ENCODE data around the gene TROAP. TPM values are rescaled to one million over a fixed set of nuclear protein-coding genes. Genes with fewer than 3 reads are reported as not detected.
"Not testable (repeated sequence)": the region's sequence is repeated elsewhere in the genome, so short reads cannot be mapped to it uniquely, and the experiment has no call there.

Gene TROAP
- total and polyA plus RNA-seq, 7 experiments from 2014 or later, result 0.21 to 58.2 (median 1.3) TPM; not detected in 2

DNA sequence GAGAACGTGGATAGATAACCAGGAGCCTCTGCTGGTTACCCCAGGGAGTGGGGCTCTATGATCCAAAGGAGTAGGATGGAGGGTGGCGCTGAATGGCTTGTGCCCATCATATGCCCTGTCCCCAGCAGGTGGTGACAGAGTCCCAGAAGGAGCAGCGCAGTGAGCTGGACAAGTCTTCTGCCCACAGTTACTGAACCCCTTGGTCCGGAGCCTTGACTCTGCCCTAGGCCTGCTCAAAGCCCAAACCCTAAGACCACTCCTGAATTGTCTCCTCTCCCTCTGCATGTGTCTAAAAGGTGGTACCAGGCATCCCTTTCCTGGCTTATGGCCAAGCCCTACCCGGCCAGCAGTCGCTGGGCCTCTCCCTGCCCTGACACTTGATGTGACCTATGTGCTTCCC is 24.9 kb upstream of the TROAP start:
- Histone ChIP-seq H3K27ac (ENCODE audit: low read depth, low read length) (no peak overlapping the region), H3K4me3 (ENCODE audit: low read length) (no peak overlapping the region), H3K4me1 (ENCODE audit: control insufficient read depth in 2 of 2, insufficient read depth in 2 of 2, low read length in 2 of 2) (peaks cover 10 to 11% of the 10 kb centered on the region in 2 donors), H3K36me3 (ENCODE audit: control insufficient read depth in 2 of 3, insufficient read depth in 3 of 3, low read length in 3 of 3) (no peaks in the 10 kb centered on the region), H3K27me3 (ENCODE audit: control insufficient read depth in 2 of 2, insufficient read depth in 2 of 2, low read length in 2 of 2) (peaks cover 0 to 28% of the 10 kb centered on the region in 2 donors), H3K9me3 (ENCODE audit: control insufficient read depth in 2 of 3, low read length in 3 of 3) (no peaks in the 10 kb centered on the region)
- CTCF ChIA-PET, result interaction anchor here (1.2 kb wide), 1 partner anchor 50 kb away, joined by 3 read pairs; no protein-coding TSS in a partner anchor
- POLR2A ChIA-PET, result interaction anchor here (0.6 kb wide), 1 partner anchor 10 kb away, joined by 3 read pairs; no protein-coding TSS in a partner anchor
- Mint-ChIP-seq H3K4me1 (peaks cover 7 to 27% (median 25%) of the 10 kb centered on the region in 7 donors), H3K27ac (no peak overlapping the region), H3K9me3 (peaks cover 0 to 2% (median 0%) of the 10 kb centered on the region in 11 donors), H3K4me3 (peak overlapping the region in 7 of 10 donors; percentile 4 to 80 (median 72)), H3K36me3 (no peaks in the 10 kb centered on the region), H3K27me3 (peaks cover 46 to 65% (median 54%) of the 10 kb centered on the region in 5 donors)
- intact Hi-C loops (cut with micrococcal nuclease), result no loop called here
- DNase-seq, result no peak
- ATAC-seq, result no peak

DNA sequence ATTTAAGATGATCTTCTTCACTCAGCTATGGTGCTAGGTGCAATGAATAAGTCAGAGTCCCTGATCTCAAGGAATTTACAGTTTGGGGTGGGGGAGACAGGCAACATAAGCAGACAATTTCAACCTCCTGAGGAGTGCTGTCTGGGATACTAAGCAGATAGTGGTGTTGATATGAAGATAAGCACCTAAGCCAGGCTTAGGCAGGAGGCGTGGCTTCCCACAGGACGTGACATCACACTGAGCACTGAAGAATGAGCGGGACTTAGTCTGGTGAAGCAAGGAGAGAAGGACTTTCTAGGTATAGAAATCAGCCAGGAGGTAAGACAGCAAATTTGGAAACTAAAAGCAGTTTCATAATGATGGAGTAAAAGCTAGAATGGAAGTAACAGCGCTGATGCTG is 21.3 kb upstream of the TROAP start:
- intact Hi-C loops (cut with micrococcal nuclease), result no loop called here

DNA sequence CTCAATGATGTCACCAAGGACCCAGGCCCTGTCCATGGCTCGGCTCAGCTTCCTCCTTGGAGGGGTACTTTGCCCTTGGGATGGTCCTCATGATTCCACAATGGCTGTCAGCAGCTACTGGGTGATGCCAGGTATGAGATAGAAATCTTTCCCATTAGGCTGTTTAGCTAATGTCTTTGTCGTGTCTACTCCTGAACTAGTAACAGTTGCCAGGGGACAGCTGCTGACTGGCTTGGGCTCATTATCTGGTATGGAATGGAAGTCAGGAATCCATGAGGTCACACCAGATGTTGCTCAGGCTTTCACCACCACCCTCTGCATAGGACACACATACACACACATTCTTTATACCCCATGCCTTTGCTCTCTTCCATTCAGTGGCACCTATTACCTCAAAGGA is 18.9 kb upstream of the TROAP start:
- H3K27me3 Mint-ChIP-seq, result peaks cover 35 to 50% (median 42%) of the 10 kb centered on the region in 5 donors
- H3K9me3 ChIP-seq (ENCODE audit: control insufficient read depth in 2 of 3, low read length in 3 of 3), result no peaks in the 10 kb centered on the region
- peaks cover 0 to 5% (median 0%) of the 10 kb centered on the region in 7 donors for H3K4me1 Mint-ChIP-seq
- H3K4me3 Mint-ChIP-seq, result no peak overlapping the region
- CTCF ChIA-PET, result no interaction called here
- intact Hi-C loops (cut with micrococcal nuclease), result no loop called here
- H3K36me3 ChIP-seq (ENCODE audit: control insufficient read depth in 2 of 3, insufficient read depth in 3 of 3, low read length in 3 of 3), result no peaks in the 10 kb centered on the region
- H3K27ac ChIP-seq (ENCODE audit: low read depth, low read length), result no peak overlapping the region
- ATAC-seq (no peak), DNase-seq (no peak)
- peaks cover 0 to 2% (median 0%) of the 10 kb centered on the region in 11 donors for H3K9me3 Mint-ChIP-seq
- no peak overlapping the region for H3K4me3 ChIP-seq (ENCODE audit: low read length)
- no peak overlapping the region for H3K27ac Mint-ChIP-seq
- H3K27me3 ChIP-seq (ENCODE audit: control insufficient read depth in 2 of 2, insufficient read depth in 2 of 2, low read length in 2 of 2), result no peaks in the 10 kb centered on the region
- no peaks in the 10 kb centered on the region for H3K36me3 Mint-ChIP-seq
- no peaks in the 10 kb centered on the region for H3K4me1 ChIP-seq (ENCODE audit: control insufficient read depth in 2 of 2, insufficient read depth in 2 of 2, low read length in 2 of 2)
- POLR2A ChIA-PET, result no interaction called here

More for the DNA sequence above, 21.3 kb upstream of the TROAP start:
- Mint-ChIP-seq H3K36me3 (no peaks in the 10 kb centered on the region), H3K4me1 (peaks cover 3 to 20% (median 18%) of the 10 kb centered on the region in 7 donors), H3K9me3 (peaks cover 0 to 2% (median 0%) of the 10 kb centered on the region in 11 donors), H3K4me3 (no peak overlapping the region), H3K27ac (no peak overlapping the region), H3K27me3 (peaks cover 44 to 56% (median 55%) of the 10 kb centered on the region in 5 donors)
- CTCF ChIA-PET, result no interaction called here
- H3K27ac ChIP-seq (ENCODE audit: low read depth, low read length), result no peak overlapping the region
- POLR2A ChIA-PET, result no interaction called here
- H3K4me1 ChIP-seq (ENCODE audit: control insufficient read depth in 2 of 2, insufficient read depth in 2 of 2, low read length in 2 of 2), result peaks cover 4 to 5% of the 10 kb centered on the region in 2 donors
- ATAC-seq (no peak), DNase-seq (no peak)
- no peaks in the 10 kb centered on the region for H3K36me3 ChIP-seq (ENCODE audit: control insufficient read depth in 2 of 3, insufficient read depth in 3 of 3, low read length in 3 of 3)
- no peaks in the 10 kb centered on the region for H3K9me3 ChIP-seq (ENCODE audit: control insufficient read depth in 2 of 3, low read length in 3 of 3)
- H3K27me3 ChIP-seq (ENCODE audit: control insufficient read depth in 2 of 2, insufficient read depth in 2 of 2, low read length in 2 of 2), result peaks cover 0 to 13% of the 10 kb centered on the region in 2 donors
- H3K4me3 ChIP-seq (ENCODE audit: low read length), result no peak overlapping the region

DNA sequence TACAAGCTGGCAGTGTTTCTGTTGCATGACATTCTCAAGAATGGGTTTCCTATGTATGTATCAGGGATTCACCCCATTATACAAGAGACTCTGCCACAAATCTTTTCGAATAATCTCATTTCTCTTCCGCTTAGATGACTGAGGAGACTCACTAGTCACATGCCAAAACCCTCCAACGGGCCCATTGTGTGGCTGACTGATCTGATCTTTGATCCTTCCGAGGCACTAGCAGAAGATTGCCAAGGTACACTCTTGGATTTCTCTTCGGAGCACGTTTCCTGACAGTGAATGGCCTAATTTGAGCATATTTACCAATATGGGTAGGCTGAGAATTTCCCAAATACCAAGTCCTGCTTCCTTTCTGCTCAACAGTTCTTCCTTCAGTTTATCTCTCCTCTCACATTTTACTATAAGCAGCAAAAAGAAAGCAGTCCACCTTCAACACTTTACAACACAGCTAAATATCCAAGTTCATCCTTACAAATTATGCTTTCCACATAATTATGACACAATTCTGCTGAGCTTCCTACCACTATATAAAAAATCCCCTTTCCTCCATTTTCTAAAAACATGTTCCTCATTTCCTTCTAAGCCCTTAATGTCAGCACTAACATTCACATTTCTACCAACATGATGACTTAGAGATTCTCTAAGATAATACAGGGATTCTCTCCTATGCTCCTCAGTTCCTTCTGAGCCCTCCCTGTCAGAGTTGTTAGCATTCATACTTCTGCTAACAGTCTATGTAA is 17.1 kb upstream of the TROAP start:
- H3K9me3 ChIP-seq (ENCODE audit: control insufficient read depth in 2 of 3, low read length in 3 of 3), result no peaks in the 10 kb centered on the region
- H3K4me3 ChIP-seq (ENCODE audit: low read length), result no peak overlapping the region
- ATAC-seq, result no peak
- Mint-ChIP-seq H3K4me1 (peaks cover 0 to 5% (median 0%) of the 10 kb centered on the region in 7 donors), H3K4me3 (no peak overlapping the region), H3K27me3 (peaks cover 32 to 56% (median 48%) of the 10 kb centered on the region in 5 donors), H3K27ac (no peak overlapping the region), H3K9me3 (peaks cover 0 to 2% (median 0%) of the 10 kb centered on the region in 11 donors), H3K36me3 (peaks cover 0 to 1% (median 0%) of the 10 kb centered on the region in 5 donors)
- no peaks in the 10 kb centered on the region for H3K27me3 ChIP-seq (ENCODE audit: control insufficient read depth in 2 of 2, insufficient read depth in 2 of 2, low read length in 2 of 2)
- H3K27ac ChIP-seq (ENCODE audit: low read depth, low read length), result no peak overlapping the region
- ChIA-PET POLR2A (interaction anchor here (0.6 kb wide), 1 partner anchor 17 kb away, joined by 3 read pairs; the partner anchor contains the start of gene TROAP), CTCF (interaction anchor here (1.1 kb wide), 1 partner anchor 63 kb away, joined by 3 read pairs; no protein-coding TSS in a partner anchor)
- DNase-seq, result no peak
- H3K4me1 ChIP-seq (ENCODE audit: control insufficient read depth in 2 of 2, insufficient read depth in 2 of 2, low read length in 2 of 2), result no peaks in the 10 kb centered on the region
- intact Hi-C loops (cut with micrococcal nuclease), result no loop called here
- no peaks in the 10 kb centered on the region for H3K36me3 ChIP-seq (ENCODE audit: control insufficient read depth in 2 of 3, insufficient read depth in 3 of 3, low read length in 3 of 3)

DNA sequence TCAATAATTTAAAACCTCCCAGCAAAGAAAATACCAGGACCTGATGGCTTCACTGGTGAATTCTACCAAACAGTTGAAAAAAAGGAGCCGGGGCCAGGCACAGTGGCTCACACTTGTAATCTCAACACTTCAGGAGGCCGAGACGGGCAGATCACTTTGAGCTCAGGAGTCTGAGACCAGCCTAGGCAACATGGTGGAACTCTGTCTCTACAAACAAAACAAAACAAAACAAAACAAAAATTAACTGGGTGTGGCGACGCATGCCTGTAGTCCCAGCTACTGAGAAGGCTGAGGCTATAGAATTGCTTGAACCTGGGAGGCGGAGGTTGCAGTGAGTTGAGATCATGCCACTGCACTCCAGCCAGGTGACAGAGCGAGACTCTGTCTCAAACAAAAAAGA is 13.7 kb upstream of the TROAP start:
- Histone ChIP-seq H3K27me3 (ENCODE audit: control insufficient read depth in 2 of 2, insufficient read depth in 2 of 2, low read length in 2 of 2) (no peaks in the 10 kb centered on the region), H3K27ac (ENCODE audit: low read depth, low read length) (no peak overlapping the region), H3K36me3 (ENCODE audit: control insufficient read depth in 2 of 3, insufficient read depth in 3 of 3, low read length in 3 of 3) (no peaks in the 10 kb centered on the region), H3K4me1 (ENCODE audit: control insufficient read depth in 2 of 2, insufficient read depth in 2 of 2, low read length in 2 of 2) (no peaks in the 10 kb centered on the region), H3K4me3 (ENCODE audit: low read length) (no peak overlapping the region), H3K9me3 (ENCODE audit: control insufficient read depth in 2 of 3, low read length in 3 of 3) (no peaks in the 10 kb centered on the region)
- Mint-ChIP-seq H3K9me3 (no peaks in the 10 kb centered on the region), H3K4me1 (no peaks in the 10 kb centered on the region), H3K27me3 (peaks cover 18 to 57% (median 33%) of the 10 kb centered on the region in 5 donors), H3K4me3 (no peak overlapping the region), H3K27ac (no peak overlapping the region), H3K36me3 (peaks cover 0 to 1% (median 0%) of the 10 kb centered on the region in 5 donors)
- no peak for DNase-seq
- intact Hi-C loops (cut with micrococcal nuclease), result no loop called here
- CTCF ChIA-PET, result no interaction called here
- ATAC-seq, result no peak
- POLR2A ChIA-PET, result no interaction called here

DNA sequence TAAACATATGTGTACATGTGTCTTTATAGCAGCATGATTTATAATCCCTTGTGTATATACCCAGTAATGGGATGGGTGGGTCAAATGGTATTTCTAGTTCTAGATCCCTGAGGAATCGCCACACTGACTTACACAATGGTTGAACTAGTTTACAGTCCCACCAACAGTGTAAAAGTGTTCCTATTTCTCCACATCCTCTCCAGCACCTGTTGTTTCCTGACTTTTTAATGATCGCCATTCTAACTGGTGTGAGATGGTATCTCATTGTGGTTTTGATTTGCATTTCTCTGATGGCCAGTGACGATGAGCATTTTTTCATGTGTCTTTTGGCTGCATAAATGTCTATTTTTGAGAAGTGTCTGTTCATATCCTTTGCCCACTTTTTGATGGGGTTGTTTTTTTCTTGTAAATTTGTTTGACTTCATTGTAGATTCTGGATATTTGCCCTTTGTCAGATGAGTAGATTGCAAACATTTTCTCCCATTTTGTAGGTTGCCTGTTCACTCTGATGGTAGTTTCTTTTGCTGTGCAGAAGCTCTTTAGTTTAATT is 12.5 kb upstream of the TROAP start:
- H3K27ac ChIP-seq (ENCODE audit: low read depth, low read length); CTCF ChIA-PET; H3K4me1 ChIP-seq (ENCODE audit: control insufficient read depth in 2 of 2, insufficient read depth in 2 of 2, low read length in 2 of 2); H3K4me3 ChIP-seq (ENCODE audit: low read length); intact Hi-C loops (cut with micrococcal nuclease); DNase-seq; H3K36me3 ChIP-seq (ENCODE audit: control insufficient read depth in 2 of 3, insufficient read depth in 3 of 3, low read length in 3 of 3); H3K9me3 ChIP-seq (ENCODE audit: control insufficient read depth in 2 of 3, low read length in 3 of 3); H3K4me1 Mint-ChIP-seq; H3K4me3 Mint-ChIP-seq; POLR2A ChIA-PET; H3K9me3 Mint-ChIP-seq; H3K36me3 Mint-ChIP-seq; H3K27ac Mint-ChIP-seq; H3K27me3 ChIP-seq (ENCODE audit: control insufficient read depth in 2 of 2, insufficient read depth in 2 of 2, low read length in 2 of 2); ATAC-seq: not testable (repeated sequence)
- peaks cover 12 to 55% (median 29%) of the 10 kb centered on the region in 5 donors for H3K27me3 Mint-ChIP-seq
